Adrenal gland (tissue), 5 donors: Measurements from ENCODE around the gene DCDC2C.

Source experiments
- POLR2A ChIP-seq, 2 donors: fragments of 450-650 bp; IDR thresholded peaks; one replicate each; pipeline ENCODE4 v1.6.1; 2017; ENCODE audit warnings: antibody characterized with exemption in 2 of 2, mild to moderate bottlenecking in 2 of 2, moderate library complexity in 1 of 2
- TF ChIP-seq, protein P1 (sequence below), 6 experiments: fragments of 450-650 bp in 4 of 6; fragments of 200-600 bp in 2 of 6; sonication (generic) in 1 of 6; IDR thresholded peaks; 1 replicate in 5 of 6; 2 replicates in 1 of 6; pipeline versions ENCODE4 v1.5.1 to v1.8.0; 2016 to 2021; ENCODE audit warnings: antibody characterized with exemption in 6 of 6, mild to moderate bottlenecking in 2 of 6, moderate library complexity in 1 of 6
- donor health status: DM: no; HTN: no; CAD: no.

DNA sequence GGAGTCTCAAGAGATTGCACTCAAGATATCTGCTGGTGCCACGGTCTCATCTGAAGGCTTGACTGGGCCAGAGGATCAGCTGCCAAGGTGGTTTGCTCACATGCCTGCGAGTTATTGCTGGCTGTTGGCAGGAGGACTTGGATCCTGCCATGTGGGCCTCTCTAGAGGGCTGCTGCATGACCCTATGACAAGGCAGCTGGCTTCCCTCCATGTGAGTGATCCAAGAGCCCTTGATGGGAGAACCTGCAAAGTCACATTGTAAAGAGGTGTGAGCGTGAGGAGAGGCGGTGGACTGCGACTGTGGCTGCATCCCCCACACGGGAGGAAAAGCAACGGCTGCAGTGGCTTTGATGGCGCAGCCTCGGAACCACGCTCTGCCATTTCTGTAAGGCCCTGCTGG lies 49.4 kb upstream of the DCDC2C start:
- TF ChIP-seq, protein P1, sequence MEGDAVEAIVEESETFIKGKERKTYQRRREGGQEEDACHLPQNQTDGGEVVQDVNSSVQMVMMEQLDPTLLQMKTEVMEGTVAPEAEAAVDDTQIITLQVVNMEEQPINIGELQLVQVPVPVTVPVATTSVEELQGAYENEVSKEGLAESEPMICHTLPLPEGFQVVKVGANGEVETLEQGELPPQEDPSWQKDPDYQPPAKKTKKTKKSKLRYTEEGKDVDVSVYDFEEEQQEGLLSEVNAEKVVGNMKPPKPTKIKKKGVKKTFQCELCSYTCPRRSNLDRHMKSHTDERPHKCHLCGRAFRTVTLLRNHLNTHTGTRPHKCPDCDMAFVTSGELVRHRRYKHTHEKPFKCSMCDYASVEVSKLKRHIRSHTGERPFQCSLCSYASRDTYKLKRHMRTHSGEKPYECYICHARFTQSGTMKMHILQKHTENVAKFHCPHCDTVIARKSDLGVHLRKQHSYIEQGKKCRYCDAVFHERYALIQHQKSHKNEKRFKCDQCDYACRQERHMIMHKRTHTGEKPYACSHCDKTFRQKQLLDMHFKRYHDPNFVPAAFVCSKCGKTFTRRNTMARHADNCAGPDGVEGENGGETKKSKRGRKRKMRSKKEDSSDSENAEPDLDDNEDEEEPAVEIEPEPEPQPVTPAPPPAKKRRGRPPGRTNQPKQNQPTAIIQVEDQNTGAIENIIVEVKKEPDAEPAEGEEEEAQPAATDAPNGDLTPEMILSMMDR (IDR thresholded peaks at IDR 0.05), result no peak
- TF ChIP-seq POLR2A (IDR thresholded peaks at IDR 0.05), result no peak
